Measurements from ENCODE around the gene DKKL1.

Gene DKKL1

DNA sequence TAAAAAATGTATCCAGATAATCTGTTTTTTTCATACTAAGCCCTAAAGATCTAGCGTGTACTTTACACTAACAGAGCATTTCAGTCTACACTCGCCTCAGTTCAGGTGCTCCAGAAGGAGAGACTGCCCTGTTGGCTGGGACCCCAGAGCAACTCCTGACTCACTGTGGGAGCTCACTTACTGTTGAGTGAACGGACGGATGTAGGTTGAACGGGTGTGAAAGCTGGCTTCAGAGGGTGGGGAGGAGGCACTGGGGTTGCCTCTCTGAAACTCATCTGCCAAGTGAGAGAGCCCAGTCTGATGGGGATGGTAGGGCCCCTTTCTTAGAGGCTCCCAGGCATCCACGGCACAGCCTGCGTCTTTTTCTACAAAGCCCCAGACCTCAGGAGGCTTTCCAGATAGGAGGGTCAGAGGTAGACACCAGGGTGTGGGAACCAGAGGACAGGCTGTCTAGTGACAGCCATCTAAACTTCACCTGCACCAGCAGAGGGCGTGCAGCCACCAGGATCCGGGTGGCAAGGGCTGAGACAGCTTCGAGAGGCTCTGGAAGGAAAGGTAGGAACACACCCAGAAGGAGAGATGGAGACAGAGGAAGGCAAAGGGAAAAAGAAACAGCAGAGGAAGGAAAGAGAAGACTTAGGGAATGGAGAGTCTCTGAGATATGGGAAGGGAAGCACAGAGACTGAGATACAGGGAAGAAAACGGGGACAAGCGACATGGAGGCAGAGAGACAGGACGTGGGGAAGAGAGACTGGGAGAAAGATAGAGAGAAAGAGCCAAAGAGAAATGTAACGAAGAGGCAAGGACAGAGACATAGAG lies 28.1 kb downstream of the DKKL1 start:
- peak; percentile 39 to 55 for DNase-seq (ENCODE audit: extremely low read depth in 1 of 2, low read depth in 1 of 2)

DNA sequence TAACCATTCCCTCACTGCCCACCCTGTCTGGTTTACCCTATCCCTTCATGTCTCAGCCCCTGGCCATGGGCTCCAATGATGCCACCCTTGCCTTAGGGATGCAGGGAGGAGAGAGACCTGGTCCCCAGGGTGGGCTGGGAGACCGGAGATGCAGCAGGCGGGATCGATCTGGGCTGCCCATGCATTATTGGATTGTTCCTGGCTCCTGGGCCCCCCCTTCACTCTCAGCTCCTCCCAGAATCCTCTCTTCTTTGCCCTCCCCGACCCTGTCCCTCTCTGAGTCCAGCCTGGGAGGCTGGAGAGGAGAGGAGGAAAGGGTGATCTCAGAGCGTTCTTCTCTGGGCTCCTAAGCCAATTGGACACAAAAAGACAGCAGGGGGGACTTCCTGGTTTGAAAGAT lies 30.2 kb downstream of the DKKL1 start:
- DNase-seq (ENCODE audit: extremely low read depth in 1 of 2, low read depth in 1 of 2), result no peak

DNA sequence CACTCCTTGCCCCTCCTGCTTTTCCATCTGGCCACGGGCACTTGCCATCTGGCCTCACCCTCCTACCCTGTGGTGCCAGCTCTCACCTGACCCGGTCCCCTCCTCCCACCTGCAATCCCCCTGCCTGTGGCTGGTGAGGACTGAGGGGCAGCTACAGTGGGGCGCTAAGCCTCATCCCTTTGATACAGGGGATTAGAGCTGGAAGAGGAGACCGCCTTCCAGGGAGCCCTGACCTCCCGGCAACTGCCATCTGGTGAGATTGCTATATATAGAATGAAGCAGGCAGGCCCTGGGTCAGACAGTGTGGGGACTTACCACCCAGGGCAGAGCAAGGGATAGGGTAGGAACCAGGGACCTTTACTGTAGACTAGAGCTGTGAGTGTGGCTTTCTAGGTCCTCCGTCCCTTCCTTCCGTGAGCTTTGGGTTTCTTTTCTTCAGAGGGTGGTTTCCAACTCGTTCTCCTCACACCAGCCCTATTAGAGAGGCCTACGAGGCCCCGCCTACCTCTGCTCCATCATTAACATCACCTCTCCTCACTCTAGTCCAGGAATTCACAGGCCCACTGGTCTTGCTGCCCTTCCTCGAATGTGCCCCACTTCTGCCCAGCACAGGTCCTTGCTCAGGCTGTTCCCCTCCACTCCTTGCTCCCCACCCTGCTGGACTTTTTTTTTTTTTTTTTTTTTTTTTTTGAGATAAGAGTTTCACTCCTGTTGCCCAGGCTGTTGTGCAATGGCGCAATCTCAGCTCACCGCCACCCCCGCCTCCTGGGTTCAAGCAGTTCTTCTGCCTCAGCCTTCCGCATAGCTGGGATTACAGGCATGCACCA lies 32.1 kb downstream of the DKKL1 start:
- DNase-seq (ENCODE audit: extremely low read depth in 1 of 2, low read depth in 1 of 2), result no peak

DNA sequence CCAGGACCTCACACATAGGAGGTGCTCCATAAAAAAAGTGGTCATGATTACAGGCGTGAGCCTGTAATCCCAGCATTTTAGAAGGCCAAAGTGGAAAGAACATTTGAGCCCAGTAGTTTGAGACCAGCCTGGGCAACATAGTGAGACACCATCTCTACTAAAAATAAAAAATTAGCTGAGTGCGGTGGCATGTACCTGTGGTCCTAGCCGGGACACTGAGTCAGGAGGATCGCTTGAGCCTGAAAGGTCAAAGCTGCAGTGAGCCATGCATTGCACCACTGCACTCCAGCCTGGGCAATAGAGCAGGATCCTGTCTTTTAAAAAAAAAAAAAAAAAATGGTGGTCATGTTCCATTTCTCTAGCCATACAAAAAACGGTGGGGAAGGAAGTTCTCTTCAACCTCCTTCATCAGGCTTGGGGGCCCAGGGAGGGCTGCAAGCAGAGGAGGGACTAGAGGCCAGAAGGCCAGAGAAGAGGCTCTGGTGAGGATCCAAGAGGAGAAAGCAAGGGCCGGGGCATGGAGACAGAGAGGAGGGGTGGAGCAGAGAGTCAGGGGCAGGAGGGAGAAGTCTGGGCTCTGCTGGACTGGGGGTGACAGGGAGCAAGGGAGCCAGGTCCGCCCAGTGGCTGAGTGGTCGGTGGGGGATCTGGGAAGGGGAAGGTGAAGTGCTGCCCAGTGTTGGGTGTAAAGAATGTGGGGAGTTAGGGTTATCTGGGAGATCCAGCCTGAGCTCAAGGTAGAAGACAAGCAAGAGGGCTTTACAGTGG lies 33.2 kb downstream of the DKKL1 start:
- DNase-seq (ENCODE audit: extremely low read depth in 1 of 2, low read depth in 1 of 2), result no peak

DNA sequence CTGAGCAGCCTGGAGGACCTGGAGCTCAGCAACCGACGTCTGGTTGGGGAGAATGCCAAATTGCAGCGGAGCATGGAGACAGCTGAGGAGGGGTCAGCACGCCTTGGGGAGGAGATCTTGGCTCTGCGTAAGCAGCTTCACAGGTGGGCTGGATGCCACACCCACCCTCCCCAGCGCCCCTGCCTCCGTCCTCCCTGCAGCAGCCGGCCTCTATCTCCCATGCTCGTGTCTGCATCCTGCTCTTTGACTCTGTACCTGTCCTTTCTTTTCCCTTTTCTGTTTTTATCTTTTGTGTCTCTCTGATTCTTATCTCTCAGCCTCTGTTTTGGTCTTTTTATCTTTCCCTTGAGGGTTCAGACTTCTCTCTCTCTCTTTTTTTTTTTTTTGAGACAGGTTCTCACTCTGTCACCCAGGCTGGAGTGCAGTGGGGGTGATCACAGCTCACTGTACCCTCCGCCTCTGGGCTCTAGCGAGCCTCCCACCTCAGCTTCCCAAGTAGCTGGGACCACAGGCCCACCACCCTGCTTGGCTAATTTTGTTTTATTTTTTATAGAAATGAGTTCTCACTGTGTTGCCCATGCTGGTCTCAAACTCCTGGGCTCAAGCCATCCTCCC lies 34.4 kb downstream of the DKKL1 start:
- DNase-seq (ENCODE audit: extremely low read depth in 1 of 2, low read depth in 1 of 2), result no peak

DNA sequence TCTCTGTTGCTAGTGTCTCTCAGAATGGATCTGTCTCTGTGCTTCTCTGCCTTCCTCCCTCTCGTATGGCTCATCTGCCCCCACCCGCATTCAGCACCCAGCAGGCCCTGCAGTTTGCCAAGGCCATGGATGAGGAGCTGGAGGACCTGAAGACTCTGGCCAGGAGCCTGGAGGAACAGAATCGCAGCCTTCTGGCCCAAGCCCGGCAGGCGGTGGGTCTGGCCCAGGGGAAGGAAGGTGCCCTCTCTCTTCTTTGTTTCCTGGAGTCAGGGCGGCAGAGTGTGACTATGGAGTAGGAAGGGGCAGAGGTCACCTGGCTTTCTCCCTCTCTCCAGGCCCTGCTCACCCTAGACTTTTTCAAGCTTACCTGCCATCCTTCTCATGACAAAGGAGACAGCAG lies 35.3 kb downstream of the DKKL1 start:
- no peak for DNase-seq (ENCODE audit: extremely low read depth in 1 of 2, low read depth in 1 of 2)

DNA sequence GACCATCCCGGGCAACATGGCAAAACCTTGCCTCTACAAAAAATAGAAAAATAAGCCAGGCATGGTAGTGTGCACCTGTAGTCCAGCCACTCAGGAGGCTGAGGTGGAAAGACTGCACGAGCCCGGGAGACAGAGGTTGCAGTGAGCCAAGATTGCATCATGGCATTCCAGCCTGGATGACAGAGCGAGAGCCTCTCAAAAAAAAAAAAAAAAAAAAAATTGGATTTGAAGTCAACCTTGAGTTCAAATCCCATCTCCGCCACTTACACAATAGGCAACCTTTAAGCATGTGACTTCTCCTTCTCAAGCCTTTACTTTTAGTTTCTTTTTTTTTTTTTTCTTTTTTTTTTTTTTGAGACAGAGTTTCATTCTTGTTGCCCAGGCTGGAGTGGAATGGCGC lies 36.4 kb downstream of the DKKL1 start:
- DNase-seq (ENCODE audit: extremely low read depth in 1 of 2, low read depth in 1 of 2), result no peak

DNA sequence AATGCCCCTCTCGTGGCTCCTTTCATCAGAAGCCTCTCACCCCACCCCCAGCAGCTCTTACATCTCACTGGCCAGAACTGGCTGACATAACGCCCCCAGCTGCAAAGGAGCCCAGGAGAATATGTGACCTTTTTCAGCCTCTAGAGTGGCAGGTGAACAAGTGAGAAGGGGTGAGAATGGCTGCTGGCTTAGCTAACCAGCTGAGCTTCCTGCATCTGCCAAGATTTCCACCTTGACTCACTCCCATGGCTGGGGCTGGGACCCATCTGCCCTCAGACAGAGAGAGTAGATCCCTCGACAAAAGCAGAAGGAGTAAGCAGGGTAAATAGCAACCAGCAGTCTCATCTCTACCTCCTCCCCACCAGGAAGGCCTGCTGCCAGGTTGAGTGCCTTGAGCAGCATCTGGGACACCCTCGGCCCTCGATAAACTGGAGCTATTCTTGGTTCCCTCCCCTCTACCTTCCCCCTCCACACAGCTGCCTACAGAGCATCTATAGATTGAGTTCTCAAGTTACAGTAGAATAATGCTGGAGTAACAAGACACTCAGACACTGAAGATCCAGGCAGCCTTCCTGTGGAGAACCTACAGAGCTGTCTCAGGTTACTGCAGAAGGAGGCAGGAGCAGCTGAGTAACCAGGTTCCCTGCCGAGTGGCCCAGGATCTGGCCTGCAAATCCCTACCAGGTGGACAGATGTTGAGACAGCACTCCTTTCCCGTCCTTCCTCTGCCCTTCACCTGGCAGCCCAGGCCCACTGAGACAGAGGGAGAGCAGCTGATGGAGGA lies 39.9 kb downstream of the DKKL1 start:
- DNase-seq (ENCODE audit: extremely low read depth in 1 of 2, low read depth in 1 of 2), result no peak

DNA sequence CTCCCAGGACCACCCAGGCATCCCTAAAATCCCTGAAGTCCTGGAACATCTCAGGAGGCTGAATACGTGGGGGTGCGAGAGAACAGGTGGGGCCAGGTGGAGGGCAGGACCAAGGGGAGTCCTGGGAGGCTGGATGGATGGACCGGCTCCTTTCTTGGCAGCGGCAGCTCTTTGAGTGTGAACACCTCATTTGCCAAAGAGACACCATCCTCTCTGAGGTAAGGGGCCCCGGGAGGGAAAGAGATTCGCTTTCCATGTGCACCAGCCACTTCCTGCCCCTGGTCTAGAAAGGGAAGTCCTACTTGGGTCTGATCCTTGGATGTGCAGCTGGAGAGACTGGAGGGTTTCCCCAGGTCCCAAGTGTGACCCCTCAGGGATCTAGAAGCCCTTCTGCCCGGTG lies 43.4 kb downstream of the DKKL1 start:
- DNase-seq (ENCODE audit: extremely low read depth in 1 of 2, low read depth in 1 of 2), result no peak

DNA sequence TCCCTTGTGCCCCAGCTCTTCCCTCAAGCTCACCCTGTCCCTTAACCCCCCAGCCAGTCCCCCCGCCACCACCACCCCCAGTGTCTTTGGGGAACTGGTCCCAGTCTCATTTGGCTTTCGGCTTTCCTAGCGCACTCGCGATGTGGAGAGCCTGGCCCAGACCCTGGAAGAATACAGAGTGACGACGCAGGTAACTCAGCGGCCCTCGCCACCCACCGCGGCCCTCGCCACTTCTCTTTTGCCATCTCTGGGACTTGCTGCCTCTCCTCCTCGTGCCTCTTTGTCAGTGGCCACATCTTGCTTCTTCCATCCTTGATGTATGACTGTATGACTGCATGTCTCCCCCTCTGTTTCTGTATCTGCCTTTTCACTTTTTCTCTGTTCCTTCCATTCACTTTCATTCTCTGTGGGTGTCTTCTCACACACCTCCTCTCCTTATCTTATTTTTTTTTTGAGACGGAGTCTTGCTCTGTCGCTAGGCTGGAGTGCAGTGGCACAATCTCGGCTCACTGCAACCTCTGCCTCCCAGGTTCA lies 43.9 kb downstream of the DKKL1 start:
- DNase-seq (ENCODE audit: extremely low read depth in 1 of 2, low read depth in 1 of 2), result no peak

DNA sequence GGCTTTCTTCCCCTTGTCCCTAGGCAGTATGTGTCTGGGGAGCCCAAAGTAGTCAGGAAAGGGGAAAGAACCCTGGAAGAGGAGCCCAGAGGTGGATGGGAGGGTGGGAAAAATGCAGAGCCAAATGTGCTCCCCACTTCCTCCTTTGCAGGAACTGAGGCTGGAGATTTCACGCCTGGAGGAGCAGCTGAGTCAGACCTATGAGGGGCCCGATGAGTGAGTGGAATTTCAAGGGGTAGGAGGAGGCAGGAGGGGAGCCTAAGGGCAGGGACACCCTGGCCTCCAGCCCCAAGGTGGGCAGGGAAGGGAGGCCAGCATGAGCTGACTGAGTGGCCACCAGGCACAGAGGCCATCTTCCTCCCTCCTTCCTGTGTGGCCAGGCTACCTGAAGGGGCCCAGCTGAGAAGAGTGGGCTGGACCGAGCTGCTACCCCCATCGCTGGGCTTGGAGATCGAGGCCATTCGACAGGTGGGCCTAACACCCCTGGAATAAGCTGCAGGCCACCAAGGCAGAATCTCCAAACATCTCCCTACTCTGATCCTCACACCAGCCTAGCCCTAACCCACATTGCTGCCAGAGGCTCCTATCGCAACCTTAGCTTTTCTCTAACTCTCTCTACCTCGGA lies 45.3 kb downstream of the DKKL1 start:
- no peak for DNase-seq (ENCODE audit: extremely low read depth in 1 of 2, low read depth in 1 of 2)

DNA sequence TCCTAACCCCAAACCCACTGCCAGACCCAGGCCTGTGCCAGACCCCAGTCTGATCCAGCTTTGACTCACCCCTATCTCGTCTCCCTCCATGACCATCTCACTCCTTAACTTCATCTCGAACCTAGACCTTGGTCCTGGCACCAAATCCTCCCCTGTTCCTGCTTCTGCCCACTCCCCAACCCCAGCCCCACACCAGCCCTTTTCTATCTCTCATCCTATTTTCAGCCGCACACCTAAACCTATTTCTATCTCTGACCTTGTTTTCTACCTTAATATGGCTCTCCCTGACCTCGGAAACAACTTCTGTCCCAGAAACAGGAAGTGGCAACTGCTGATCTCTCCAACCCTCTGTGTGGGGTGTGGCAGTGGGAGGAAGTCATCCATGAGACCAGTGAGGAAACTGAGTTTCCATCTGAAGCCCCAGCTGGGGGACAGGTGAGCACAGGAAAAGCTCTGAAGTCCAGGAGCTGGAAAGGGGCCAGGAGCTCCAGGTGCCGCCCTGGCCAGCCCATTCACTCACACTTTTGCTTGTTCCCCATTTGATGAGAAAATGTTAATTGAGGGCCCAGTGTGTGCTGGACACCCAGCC lies 45.9 kb downstream of the DKKL1 start:
- no peak for DNase-seq (ENCODE audit: extremely low read depth in 1 of 2, low read depth in 1 of 2)

DNA sequence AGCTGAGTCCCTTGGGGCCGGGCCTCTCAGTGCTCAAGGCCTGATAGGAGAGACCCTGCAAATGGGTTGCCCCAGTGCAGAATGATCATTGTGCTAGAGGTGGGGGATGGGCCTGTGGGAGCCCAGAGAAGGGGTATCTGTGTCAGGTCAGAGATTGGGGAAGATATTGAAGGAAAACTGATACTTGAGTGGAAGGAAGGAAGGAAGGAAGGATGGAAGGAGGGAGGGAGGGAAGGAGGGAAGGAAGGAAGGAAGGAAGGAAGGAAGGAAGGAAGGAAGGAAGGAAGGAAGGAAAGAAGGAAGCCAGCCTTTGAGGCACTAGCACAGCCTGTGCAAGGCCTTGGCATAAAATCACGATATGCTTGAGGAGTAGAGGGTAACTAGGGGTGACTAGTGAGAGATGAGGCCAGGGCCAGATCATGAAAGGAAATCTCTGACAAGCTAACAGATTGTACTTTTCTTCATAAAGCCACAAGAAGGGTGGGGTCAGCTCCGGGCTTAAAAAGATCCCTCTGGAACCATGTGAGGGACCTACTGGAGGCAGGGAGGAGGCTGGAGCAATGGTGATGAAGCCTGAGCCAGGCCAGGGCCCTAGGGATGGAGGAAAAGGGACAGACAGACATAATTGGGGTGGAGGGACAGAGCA lies 48.1 kb downstream of the DKKL1 start:
- DNase-seq (ENCODE audit: extremely low read depth in 1 of 2, low read depth in 1 of 2), result no peak

DNA sequence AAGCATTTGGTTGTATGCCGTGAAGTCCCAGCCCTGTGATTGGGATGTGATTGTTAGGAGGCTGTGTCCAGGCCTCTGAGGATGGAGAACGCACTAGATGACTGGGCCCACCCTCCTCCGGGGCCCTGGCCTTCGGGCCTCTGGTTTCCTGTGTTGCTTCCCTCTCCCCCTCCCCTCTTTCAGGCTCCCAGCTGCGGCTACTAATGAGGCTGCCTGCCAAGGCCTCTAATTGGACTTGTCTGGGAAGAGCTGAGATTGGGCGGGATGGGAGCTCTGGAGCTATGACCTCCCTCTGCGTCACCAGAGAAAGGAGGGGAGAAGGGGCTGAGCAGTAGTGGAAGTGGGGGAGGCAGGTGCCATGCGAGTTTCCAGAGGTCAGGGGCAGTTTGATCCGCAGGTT lies 49.7 kb downstream of the DKKL1 start:
- no peak for DNase-seq (ENCODE audit: extremely low read depth in 1 of 2, low read depth in 1 of 2)

DNA sequence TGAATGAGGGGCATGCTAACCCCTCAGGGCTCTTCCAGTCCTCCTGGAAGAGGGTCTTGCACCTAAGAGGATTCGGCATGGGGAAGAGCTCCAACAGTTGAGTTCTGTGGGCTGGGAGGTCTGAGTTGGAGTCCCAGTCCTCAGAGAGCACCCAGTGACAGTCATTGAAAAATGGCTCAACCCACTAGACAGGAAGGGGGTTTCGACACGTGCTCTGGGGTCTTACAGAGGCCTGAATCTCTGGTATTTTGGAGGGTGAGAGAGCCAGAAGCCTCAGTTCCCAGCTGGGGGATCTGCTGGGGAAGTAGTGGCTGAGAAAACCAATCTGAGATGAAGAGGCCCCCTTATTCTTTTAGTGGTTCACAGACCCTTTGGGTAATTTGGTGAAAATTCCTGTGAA lies 50.6 kb downstream of the DKKL1 start:
- no peak for DNase-seq (ENCODE audit: extremely low read depth in 1 of 2, low read depth in 1 of 2)

DNA sequence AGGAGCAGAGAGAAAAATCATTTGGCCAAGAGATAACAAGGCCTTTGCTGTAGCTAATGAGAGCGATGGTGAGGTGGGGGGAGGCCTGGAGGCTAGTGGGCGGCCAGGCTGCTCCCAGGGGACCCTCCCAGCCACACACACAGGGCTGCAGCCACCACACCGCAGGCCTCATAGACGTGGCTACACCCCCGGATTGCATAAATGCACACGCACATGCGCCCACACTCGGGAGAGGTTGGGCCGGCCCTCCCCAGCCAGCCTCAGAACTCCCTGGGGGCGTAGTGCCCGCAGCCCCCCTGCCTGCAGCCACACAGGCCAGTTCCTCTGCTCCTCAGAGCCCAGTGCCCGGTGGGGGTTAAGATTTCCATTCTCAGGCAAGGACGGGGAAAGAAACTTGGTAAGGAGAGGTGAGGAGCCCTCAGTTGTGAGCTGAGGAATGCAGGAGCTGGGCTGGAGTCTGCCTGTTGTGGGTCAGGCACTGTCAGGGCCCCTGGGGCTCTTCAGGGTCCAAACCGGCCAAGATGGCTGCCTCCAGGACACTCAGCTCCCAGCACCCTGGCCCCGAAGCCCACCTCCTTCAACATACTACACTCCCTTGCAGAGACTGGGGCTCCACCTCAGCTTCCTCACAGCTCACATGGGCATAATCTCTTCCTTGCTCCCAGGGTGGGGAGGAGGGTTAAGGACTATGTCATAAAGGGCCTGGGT lies 51.6 kb downstream of the DKKL1 start:
- no peak for DNase-seq (ENCODE audit: extremely low read depth in 1 of 2, low read depth in 1 of 2)

DNA sequence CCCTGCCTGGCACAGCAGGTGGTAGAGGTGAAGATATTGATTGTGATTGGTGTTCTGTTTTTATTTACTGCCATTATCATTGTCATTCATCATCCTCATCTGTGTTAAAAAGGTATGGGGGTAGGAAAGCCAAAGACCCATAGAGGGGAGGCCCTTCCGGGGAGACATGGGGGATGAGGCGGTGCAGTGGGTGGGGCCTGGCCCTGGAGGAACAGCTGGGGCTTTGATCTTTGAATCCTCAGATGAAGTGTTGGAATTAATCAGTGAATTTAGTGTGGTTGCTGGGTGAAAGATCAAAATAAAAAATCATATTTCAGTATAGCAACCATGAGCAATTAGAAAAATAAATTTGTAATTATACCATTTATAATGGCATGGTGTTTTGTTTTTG lies 52.1 kb downstream of the DKKL1 start:
- DNase-seq (ENCODE audit: extremely low read depth in 1 of 2, low read depth in 1 of 2), result no peak

DNA sequence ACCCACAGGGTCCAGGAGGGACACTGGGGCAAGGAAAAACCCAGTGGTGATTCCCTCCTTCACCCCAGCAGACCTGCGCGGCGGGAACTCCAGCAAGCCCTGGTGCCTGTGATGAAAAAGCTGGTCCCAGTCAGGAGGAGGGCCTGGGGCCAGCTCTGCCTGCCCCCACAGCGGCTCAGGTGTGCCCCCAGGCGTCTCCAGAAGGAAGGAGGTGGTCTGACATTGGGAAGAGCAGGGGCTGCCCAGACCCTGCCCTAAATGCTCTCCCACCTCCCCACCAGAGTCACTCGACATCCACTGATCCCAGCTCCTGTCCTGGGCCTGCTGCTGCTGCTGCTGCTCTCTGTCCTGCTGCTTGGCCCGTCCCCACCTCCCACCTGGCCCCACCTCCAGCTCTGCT lies 53.4 kb downstream of the DKKL1 start:
- DNase-seq (ENCODE audit: extremely low read depth in 1 of 2, low read depth in 1 of 2), result no peak

All from stimulated activated CD8-positive, alpha-beta memory T cell treated with anti-CD3 and anti-CD28 coated beads, Interleukin-7, amount 100 ng/mL, for 48 hours (primary cell).